Adipocyte (in vitro differentiated cells): ENCODE measurements around the gene TSPAN4.

Experiments
- DNase-seq: peaks from one replicate; pipeline ENCODE4 v3.0.0-alpha.2; 2015; ENCODE audit warnings: low read depth
- H3K27me3 ChIP-seq: replicated peaks from 2 replicates; pipeline ENCODE4 v1.7.0; 2013; ENCODE audit warnings: mild to moderate bottlenecking, low read length, moderate library complexity; ENCODE audit not compliant: control insufficient read depth, insufficient read depth
- H3K36me3 ChIP-seq: 2 replicates; pipeline ENCODE4 v1.7.0; 2013; ENCODE audit warnings: low read length, mild to moderate bottlenecking, moderate library complexity; ENCODE audit not compliant: control insufficient read depth, insufficient read depth, severe bottlenecking
- H3K4me1 ChIP-seq: 2 replicates; pipeline ENCODE4 v1.7.0; 2013; ENCODE audit warnings: mild to moderate bottlenecking, low read length, moderate library complexity; ENCODE audit not compliant: control insufficient read depth, insufficient read depth
- H3K4me3 ChIP-seq: 2 replicates; pipeline ENCODE4 v1.7.0; 2013; ENCODE audit warnings: mild to moderate bottlenecking, low read length, moderate library complexity
- H3K9ac ChIP-seq: 2 replicates; pipeline ENCODE4 v1.7.0; 2013; ENCODE audit warnings: mild to moderate bottlenecking, low read length, moderate library complexity
- H3K9me3 ChIP-seq: 2 replicates; pipeline ENCODE4 v1.7.0; 2013; ENCODE audit warnings: mild to moderate bottlenecking, low read length, moderate library complexity; ENCODE audit not compliant: control insufficient read depth

Gene TSPAN4

DNA sequence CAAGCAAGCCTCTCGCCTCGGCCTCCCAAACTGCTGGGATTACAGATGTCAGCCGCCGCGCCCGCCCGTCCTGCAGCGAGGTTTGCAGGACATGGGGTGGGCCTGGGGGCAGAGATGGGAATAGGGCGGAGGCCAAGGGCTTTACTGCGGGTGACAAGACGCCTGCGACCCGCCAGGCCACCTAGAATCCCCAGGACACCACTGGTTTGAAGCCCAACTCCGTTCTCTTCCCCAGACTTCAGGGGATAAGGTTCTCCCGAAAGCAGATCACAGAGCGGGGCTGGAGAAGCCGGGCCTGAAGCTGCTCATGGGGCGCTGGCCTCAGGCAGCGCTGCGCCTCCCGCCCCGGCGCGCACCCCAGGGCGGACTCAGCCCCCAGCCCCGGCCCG lies 677 bp upstream of the TSPAN4 start:
- H3K4me3 ChIP-seq = peak overlapping the region; percentile 98
- H3K36me3 ChIP-seq = peaks cover 39% of the 10 kb centered on the region
- H3K9ac ChIP-seq = peak overlapping the region; percentile 99
- peak; percentile 23 for DNase-seq
- H3K9me3 ChIP-seq = no peaks in the 10 kb centered on the region
- H3K4me1 ChIP-seq = peaks cover 57% of the 10 kb centered on the region
- no peaks in the 10 kb centered on the region for H3K27me3 ChIP-seq

GRCh38 chr11:843086-843734 lies 558 bp downstream of the TSPAN4 start:
- peak overlapping the region; percentile 99 for H3K9ac ChIP-seq
- H3K9me3 ChIP-seq = no peaks in the 10 kb centered on the region
- H3K4me3 ChIP-seq = peak overlapping the region; percentile 98
- peak; percentile 54 for DNase-seq
- H3K27me3 ChIP-seq = no peaks in the 10 kb centered on the region
- H3K36me3 ChIP-seq = peaks cover 27% of the 10 kb centered on the region
- H3K4me1 ChIP-seq = peaks cover 62% of the 10 kb centered on the region

DNA sequence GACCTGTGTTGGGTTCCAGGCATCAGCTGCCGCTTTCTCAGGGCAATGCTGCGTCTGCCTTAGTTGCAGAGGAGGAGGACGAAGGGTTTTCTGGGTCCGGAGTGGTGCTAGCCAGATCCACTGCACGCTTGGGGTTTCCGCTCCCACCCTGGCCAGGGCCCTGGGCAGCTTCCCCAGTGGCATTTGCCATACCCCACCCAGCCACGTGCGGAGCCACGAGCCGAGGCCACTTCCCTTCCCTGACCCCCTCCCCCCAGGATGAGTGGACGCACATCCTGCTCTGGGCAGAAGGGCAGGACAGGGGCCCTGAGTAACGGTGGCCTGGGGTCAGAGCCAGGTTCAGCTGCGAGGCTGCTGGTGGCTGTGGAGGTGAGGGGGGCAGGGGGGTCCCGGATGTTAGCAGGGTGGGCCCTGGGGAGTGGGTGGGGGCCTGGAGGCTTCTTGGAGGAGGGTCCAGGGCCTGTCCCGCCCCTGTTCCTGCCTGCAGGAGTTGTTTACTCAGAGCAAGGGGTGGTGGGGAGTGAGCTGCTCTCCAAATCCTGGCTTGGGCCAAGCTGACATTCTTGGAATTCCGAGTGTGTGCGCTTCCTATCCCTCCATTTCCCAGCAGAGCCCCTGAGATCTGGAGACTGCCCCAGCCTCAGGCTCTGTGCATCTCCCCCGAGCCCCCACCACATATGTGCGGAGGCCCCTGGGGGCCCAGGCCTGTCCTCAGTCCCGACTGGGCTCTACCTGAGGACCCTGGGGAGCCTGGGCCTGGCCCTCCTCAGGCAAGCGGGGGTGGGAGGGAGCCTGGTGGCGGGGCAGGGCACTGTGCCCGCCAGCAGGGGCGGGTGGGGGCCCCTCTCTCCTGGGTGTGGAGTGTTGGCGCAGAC lies 1.4 kb downstream of the TSPAN4 start:
- no peaks in the 10 kb centered on the region for H3K9me3 ChIP-seq
- H3K27me3 ChIP-seq = no peaks in the 10 kb centered on the region
- peaks cover 20% of the 10 kb centered on the region for H3K36me3 ChIP-seq
- H3K9ac ChIP-seq = peak overlapping the region; percentile 99
- peak; percentile 94 for DNase-seq
- peak overlapping the region; percentile 98 for H3K4me3 ChIP-seq
- peaks cover 61% of the 10 kb centered on the region for H3K4me1 ChIP-seq

DNA sequence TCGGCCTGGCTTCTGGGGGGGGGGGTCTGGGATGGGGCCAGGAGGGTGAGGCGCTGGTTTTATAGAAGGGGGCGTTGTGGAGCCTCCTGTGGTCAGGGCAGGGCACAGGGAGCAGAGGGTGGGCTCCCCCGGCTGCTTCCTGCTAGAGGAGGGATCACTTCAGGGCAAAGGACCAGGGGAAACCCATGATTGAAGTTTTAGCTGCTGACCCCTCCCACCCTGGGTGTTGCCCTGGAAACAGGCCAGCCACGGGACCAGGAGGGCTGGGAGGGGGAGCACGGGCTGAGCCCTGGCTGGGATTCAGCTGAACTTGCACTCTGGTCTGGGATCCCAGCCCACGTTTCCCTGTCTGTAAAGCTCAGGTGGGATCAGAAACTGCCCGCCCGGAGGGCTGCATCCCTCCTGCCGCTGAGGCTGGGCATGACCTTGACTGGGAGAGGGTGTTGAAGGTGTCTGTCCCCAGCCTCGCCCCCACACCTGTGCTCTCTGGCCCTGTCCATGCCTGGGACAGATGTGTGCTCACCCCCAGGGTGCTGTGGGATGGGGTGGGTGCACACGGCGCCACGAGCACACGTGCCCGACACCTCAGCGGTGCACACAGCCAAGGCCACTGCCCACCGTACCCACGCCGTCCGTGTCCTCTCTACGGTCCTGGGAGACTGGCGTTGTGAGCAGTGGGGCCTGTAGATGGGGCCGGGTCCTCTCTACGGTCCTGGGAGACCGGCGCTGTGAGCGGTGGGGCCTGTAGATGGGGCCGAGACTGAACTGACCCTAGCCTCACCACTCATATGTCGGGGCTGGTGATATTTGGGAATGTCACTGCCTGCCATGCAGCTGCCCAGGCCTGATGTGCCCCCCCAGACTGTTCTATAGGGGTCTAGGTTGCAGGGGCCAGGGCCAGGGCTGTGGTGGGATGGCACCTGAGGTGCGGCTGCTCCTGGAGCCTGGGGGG lies 2.3 kb downstream of the TSPAN4 start:
- Histone ChIP-seq H3K9ac (peak overlapping the region; percentile 90), H3K36me3 (peaks cover 11% of the 10 kb centered on the region), H3K9me3 (no peaks in the 10 kb centered on the region), H3K27me3 (no peaks in the 10 kb centered on the region), H3K4me1 (peaks cover 52% of the 10 kb centered on the region), H3K4me3 (peak overlapping the region; percentile 98)
- peak; percentile 92 for DNase-seq

DNA sequence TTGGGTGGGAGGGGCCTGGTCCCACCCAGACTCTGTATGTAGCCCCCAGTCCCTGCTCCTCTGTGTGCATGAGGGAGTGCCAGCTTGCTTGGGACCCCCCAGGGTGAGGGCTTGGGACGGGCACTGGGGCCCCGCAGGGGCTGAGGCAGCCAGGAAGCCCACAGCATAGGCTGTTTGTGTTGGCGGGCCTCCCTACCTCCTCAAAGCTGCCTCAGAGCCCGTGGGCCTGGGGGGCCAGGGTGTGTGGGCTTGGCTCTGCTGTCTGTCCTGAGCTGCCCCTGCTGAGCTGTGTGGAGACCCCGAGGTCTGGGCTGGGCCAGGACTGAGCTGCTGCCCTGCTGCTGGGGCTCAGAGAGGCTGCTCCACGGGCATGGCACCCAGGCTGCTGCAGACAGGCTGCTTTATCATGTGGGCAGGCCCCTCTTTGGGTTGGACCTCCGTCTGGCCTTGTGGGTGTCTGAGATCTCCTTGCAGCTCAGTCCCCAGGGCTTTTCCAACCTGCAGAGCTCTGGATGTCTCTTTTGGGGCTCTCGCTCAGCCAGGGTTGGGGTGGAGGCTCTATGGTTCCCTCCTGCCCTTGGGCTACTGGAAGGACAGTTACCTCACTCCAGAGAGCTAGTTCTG lies 3.3 kb downstream of the TSPAN4 start:
- H3K9ac ChIP-seq = peak overlapping the region; percentile 90
- H3K4me1 ChIP-seq = peaks cover 42% of the 10 kb centered on the region
- H3K4me3 ChIP-seq = peak overlapping the region; percentile 98
- peak; percentile 69 for DNase-seq
- H3K9me3 ChIP-seq = no peaks in the 10 kb centered on the region
- no peaks in the 10 kb centered on the region for H3K27me3 ChIP-seq
- peaks cover under 1% of the 10 kb centered on the region for H3K36me3 ChIP-seq

DNA sequence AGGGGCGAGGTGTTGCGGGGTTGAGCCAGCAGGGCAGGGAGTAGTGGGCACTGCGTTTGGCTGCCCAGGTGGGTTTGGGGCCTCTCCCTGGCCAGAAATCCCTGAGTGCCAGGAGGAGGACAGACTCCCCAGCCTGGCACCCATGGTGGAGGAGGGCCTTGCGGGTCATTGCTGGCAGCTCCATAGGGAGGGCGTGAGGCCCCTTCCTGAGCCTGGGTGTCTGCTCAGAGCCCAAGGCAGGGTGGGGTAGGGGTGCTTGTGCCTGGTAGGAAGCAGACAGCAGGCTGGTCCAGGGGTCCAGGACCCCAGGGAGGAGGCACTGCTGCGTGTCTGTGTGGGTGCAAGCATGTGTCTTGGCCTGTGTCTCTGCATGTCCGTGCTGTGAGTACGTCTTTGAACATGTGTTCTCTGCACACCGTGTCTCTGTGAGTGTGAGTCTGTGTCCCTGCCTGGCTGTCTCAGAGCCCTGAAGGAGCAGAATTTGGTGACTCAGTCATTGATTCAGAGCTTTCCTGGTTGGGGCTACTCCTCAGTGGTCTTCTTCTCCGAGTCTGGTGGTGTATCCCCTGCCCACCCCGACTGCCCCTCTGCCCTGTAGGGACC lies 3.9 kb downstream of the TSPAN4 start:
- Histone ChIP-seq H3K4me1 (peaks cover 38% of the 10 kb centered on the region), H3K4me3 (peak overlapping the region; percentile 23), H3K9me3 (no peaks in the 10 kb centered on the region), H3K36me3 (no peaks in the 10 kb centered on the region), H3K27me3 (no peaks in the 10 kb centered on the region), H3K9ac (peak overlapping the region; percentile 90)
- peak; percentile 58 for DNase-seq

DNA sequence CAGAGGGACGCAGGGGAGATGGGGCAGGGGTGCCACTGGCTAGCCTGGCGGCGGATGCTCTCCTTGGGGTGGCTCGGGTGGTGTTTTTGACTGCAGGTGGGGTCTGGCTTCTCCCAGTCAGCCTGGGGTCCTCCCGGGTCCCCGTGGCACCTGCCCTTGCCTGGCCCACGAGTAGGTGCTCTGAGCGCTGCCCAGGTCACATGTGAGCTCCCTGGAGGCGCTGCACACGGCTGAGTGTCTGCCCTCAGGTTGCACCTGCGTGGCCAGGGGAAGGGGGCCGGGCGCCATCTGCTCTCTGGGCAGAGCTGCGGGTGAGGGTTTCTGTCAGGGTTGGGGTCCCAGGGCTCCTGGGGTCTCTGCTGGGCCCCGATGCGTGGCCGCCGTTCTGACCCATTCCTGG lies 5.2 kb downstream of the TSPAN4 start:
- no peak for DNase-seq
- Histone ChIP-seq H3K36me3 (no peaks in the 10 kb centered on the region), H3K9me3 (no peaks in the 10 kb centered on the region), H3K4me1 (peaks cover 38% of the 10 kb centered on the region), H3K9ac (no peak overlapping the region), H3K27me3 (no peaks in the 10 kb centered on the region), H3K4me3 (no peak overlapping the region)

DNA sequence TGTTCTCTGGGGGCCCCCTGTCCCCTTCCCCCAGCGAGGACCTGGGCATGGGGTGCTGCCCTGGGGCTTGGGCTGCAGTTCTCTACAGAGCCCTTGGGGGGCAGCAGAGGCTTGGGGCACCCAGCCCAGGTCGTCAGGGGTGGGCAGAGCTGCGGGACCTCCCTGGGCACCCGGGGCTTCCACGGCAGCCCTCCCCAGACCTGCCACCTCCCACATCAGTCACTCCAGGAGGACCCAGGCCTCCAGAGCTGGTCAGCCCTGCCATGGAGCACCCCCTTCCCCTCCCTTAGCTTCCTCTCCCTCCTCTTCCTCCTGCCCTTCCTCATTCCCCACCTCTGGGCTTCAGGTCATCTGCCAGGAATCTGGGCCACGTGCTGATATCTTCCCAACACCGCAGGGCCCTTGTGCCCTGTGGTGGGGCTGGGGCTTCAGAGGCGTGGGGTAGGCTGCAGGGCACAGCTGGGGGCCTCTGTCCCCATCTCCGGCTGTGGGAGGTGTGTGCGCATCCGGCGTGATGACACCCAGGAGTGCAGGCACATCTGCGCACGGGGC lies 5.8 kb downstream of the TSPAN4 start:
- peak; percentile 64 for DNase-seq
- H3K4me3 ChIP-seq = no peak overlapping the region
- H3K9ac ChIP-seq = no peak overlapping the region
- no peaks in the 10 kb centered on the region for H3K36me3 ChIP-seq
- no peaks in the 10 kb centered on the region for H3K9me3 ChIP-seq
- peaks cover 38% of the 10 kb centered on the region for H3K4me1 ChIP-seq
- H3K27me3 ChIP-seq = no peaks in the 10 kb centered on the region

DNA sequence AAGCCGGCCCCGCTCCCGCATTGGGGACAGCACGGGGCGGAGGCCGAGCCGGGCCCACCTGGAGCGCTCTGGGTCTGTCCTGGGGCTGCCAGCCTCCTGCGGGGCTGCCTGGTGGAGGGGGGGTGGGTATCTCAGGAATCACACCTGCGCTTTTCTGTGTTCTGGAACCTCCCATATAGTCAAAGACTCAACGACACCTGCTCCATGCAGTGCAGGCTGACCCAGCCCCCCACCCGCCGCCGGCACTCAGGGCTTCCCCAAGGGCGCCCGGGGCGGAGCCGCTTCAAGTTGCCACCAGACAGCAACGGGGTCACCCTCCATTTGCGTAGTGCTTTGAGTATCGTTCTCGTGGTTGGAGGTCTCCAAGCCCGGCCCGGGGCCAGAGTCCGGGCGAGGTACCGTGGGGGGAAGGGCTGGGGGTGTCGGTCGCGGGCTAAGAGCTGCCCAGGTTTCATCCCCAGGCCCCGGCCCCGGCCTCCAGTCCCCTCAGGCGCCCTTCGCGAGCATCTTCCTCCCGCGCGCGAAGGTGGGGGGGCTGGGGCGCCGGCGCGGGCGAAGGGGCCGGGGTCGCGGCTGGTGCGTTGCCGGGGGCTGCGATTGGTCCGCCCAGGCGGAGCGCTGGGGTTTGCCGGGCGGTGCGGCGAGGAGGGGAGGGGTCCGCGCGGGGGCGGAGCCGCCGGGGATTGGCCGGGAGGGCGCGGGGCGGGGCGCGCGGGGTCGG lies 6.6 kb downstream of the TSPAN4 start:
- no peak overlapping the region for H3K4me3 ChIP-seq
- H3K27me3 ChIP-seq = no peaks in the 10 kb centered on the region
- DNase-seq = peak; percentile 73
- no peak overlapping the region for H3K9ac ChIP-seq
- peaks cover 36% of the 10 kb centered on the region for H3K4me1 ChIP-seq
- no peaks in the 10 kb centered on the region for H3K36me3 ChIP-seq
- H3K9me3 ChIP-seq = no peaks in the 10 kb centered on the region
